Naive thymus-derived CD8-positive, alpha-beta T cell (primary cell): ENCODE results near the gene RIPPLY2. TPM values are rescaled to one million over a fixed set of nuclear protein-coding genes. Genes with fewer than 3 reads are reported as not detected.
"Not testable (repeated sequence)": the region's sequence is repeated elsewhere in the genome, so short reads cannot be mapped to it uniquely, and the experiment has no call there.

Experiments used
- ATAC-seq, 2 donors: fragments of 150-1000 bp; cut with Tn5 transposase in 1 of 2; sonication (Bioruptor Pico), chemical (Tn5 transposase) in 1 of 2; 1 replicate in 1 of 2; 2 replicates in 1 of 2; pipeline ENCODE4 v1.10.0; 2021; ENCODE audit warnings: mild to moderate bottlenecking in 2 of 2, moderate library complexity in 2 of 2
- POLR2A ChIA-PET: fragments of 350-600 bp; sonication (Branson Sonifier 250); formaldehyde crosslinking; loops from one replicate; lab custom pipeline; 2021; ENCODE audit warnings: antibody characterized with exemption; lab: Charles Lee
- DNase-seq, 10 donors: peaks; one replicate each; pipeline versions ENCODE4 v3.0.0 to v3.0.0-alpha.2; 2020 to 2022
- H3K27ac Mint-ChIP-seq, 10 donors: one replicate each; pipeline ENCODE4 v1.8.0; 2020 to 2022; ENCODE audit warnings: mild to moderate bottlenecking in 10 of 10, mixed read lengths in 10 of 10, moderate library complexity in 4 of 10, inconsistent platforms in 1 of 10
- H3K27me3 Mint-ChIP-seq, 5 donors: one replicate each; pipeline ENCODE4 v1.8.0; 2021 to 2022; ENCODE audit warnings: mixed read lengths in 5 of 5
- H3K36me3 Mint-ChIP-seq, 3 donors: one replicate each; pipeline ENCODE4 v1.8.0; 2020 to 2022; ENCODE audit warnings: mixed read lengths in 3 of 3, mild to moderate bottlenecking in 2 of 3, inconsistent platforms in 1 of 3
- H3K4me1 Mint-ChIP-seq, 4 donors: one replicate each; pipeline ENCODE4 v1.8.0; 2021 to 2022; ENCODE audit warnings: mixed read lengths in 4 of 4
- H3K4me3 Mint-ChIP-seq, 10 donors: one replicate each; pipeline ENCODE4 v1.8.0; 2020 to 2022; ENCODE audit warnings: mild to moderate bottlenecking in 10 of 10, mixed read lengths in 10 of 10, moderate library complexity in 6 of 10, inconsistent platforms in 1 of 10
- H3K9me3 Mint-ChIP-seq, 9 donors: one replicate each; pipeline ENCODE4 v1.8.0; 2020 to 2022; ENCODE audit warnings: mixed read lengths in 9 of 9, mild to moderate bottlenecking in 3 of 9, inconsistent platforms in 1 of 9, moderate library complexity in 1 of 9
- polyA plus RNA-seq, 3 donors: library from polyadenylated mRNA; unstranded; fragments of 300-500 nt; fragmentation: Illumina TruSeq; gene quantifications; one replicate each; pipeline ENCODE4 v1.2.3, GENCODE V29; 2021
- total RNA-seq, 8 experiments: library from RNA in 2 of 8; stranded (reverse) in 2 of 8; gene quantifications; one replicate each; pipeline ENCODE4 v1.2.3 and lab custom pipeline; 2021 to 2026

Gene RIPPLY2, protein sequence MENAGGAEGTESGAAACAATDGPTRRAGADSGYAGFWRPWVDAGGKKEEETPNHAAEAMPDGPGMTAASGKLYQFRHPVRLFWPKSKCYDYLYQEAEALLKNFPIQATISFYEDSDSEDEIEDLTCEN
- not detected for total RNA-seq
- polyA plus RNA-seq = not detected
- 0 reads per million in 6 experiments for total RNA-seq (lab: John Stamatoyannopoulos, UW)

DNA sequence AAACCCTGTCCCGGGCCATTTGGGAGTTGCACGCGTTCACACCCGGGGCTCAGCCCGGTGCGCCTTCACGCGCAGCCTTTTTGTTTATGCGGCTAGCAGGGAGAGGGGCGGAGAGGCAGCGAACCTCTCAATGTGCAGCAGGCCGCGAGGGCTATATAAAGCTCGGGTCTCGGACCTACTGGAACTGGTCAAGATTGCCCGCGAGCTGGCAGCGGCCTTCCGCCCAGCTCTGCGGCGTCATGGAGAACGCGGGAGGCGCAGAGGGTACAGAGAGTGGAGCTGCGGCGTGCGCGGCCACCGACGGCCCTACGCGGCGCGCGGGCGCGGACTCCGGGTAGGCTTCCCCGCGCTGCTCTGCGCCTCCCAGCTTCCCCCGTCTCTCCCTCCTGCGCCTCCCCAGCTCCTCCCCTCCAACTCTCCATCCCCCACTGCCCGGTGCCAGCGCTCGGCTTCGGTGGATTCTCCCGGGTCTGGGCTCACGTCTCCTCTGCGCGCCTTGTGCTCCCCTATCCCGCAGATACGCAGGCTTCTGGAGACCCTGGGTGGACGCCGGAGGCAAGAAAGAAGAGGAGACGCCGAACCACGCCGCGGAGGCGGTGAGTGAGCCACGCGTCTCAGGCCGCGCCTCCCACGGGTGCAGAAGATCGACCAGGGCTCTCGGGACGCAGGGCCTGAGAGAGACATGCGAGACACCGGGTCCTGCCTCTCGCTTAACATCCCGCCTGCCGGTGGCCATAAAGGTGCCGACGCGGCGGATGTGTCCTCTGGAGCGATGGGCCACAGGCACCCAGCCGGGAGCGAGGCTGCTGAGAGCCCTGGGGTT is at the start of gene RIPPLY2:
Gene RIPPLY2, plus strand, starts transcription at position 183 of the 823 bp plus-strand sequence. Its CDS starts 57 bp downstream, at position 240.
- Mint-ChIP-seq H3K9me3 (no peaks in the 10 kb centered on the region), H3K4me1 (peaks cover 5 to 14% (median 14%) of the 10 kb centered on the region in 4 donors), H3K36me3 (peaks cover 0 to 5% (median 0%) of the 10 kb centered on the region in 3 donors), H3K27me3 (peaks cover 34 to 68% (median 60%) of the 10 kb centered on the region in 5 donors), H3K27ac (no peak within 1 kb of the TSS), H3K4me3 (peak within 1 kb of the TSS; percentile 48 to 81 (median 67))
- peak in 1 of 2 donors; percentile 20 for ATAC-seq
- DNase-seq = no peak
- POLR2A ChIA-PET = no interaction called here

DNA sequence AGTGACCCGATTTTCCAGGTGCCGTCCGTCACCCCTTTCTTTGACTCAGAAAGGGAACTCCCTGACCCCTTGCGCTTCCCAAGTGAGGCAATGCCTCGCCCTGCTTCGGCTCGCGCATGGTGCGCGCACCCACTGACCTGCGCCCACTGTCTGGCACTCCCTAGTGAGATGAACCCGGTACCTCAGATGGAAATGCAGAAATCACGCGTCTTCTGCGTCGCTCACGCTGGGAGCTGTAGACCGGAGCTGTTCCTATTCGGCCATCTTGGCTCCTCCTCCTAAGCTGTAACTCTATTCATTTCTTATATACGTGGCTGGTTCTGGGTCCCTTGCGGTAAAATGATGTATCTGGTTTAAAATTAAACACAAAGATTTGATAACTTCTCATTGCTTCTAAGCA is 49.7 kb upstream of the RIPPLY2 start:
- Mint-ChIP-seq H3K9me3 (peaks cover 1 to 26% (median 8%) of the 10 kb centered on the region in 9 donors), H3K36me3 (peaks cover 0 to 12% (median 0%) of the 10 kb centered on the region in 3 donors)
- H3K27ac Mint-ChIP-seq, POLR2A ChIA-PET, ATAC-seq, DNase-seq, H3K4me3 Mint-ChIP-seq, H3K27me3 Mint-ChIP-seq, H3K4me1 Mint-ChIP-seq: not testable (repeated sequence)

DNA sequence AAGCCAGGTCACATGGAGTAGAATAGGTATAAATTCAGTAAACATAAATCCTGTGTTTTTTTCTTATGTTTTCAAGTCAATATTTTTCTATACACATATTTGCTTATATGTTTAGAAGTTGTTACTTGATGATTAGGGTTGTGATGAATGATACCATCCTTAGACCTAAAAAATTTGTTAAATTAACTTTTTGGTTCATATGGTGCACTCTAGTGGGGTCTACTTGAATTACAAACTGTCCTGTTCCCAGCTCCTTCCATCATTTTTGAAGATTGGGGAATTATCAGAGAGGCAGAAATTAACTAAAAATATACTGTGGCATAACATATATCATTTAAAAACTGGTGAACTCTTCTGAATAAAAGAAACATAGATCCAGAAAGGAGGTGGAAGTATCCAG is 48.3 kb upstream of the RIPPLY2 start:
- POLR2A ChIA-PET = no interaction called here
- DNase-seq (no peak), ATAC-seq (no peak)
- no peaks in the 10 kb centered on the region for H3K4me1 Mint-ChIP-seq
- H3K27me3 Mint-ChIP-seq = peaks cover 1 to 9% (median 8%) of the 10 kb centered on the region in 5 donors
- H3K9me3 Mint-ChIP-seq = peaks cover 1 to 26% (median 8%) of the 10 kb centered on the region in 9 donors
- H3K27ac Mint-ChIP-seq = no peak overlapping the region
- peaks cover 0 to 12% (median 0%) of the 10 kb centered on the region in 3 donors for H3K36me3 Mint-ChIP-seq
- no peak overlapping the region for H3K4me3 Mint-ChIP-seq

DNA sequence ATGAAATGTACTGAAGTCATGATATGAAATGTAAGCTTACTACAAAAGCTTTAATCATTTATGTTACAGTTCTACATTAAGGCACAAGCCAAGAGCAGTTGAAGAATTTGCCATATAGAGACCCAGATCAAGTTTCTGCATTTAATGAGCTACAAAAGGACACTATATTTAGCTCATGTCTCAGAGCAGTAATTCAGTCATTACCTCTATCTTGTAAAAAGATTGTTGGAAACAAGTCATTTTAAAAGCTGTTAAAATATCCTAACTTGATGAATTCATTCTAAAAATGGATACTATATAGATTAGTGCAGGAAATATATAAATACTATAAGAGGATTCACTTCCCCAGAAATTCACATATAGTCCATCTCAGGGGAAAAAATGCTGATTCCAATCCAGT is 45.2 kb upstream of the RIPPLY2 start:
- POLR2A ChIA-PET = no interaction called here
- Mint-ChIP-seq H3K27ac (no peak overlapping the region), H3K4me1 (no peaks in the 10 kb centered on the region), H3K4me3 (no peak overlapping the region), H3K9me3 (peaks cover 1 to 26% (median 8%) of the 10 kb centered on the region in 9 donors), H3K36me3 (peaks cover 0 to 12% (median 0%) of the 10 kb centered on the region in 3 donors), H3K27me3 (peaks cover 1 to 9% (median 4%) of the 10 kb centered on the region in 5 donors)
- DNase-seq = no peak
- ATAC-seq = no peak

DNA sequence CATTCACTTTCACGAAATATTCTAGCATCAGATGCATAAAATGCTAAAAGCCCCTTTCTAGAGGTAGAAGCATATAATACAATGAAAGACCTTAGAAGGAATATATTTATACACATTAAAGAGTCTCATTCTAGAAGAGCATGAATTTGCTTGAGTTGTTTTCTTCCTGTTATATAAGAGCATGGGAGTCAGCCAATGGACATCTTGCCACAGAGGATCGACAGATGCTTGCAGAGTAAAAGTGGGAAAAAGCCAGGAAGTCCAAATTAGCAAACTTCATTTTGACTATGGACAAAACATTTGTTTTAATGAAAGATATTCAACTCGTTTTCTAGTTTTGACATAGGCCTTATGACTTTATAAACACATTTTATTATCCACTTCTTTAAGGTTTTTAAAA is 44.2 kb upstream of the RIPPLY2 start:
- Mint-ChIP-seq H3K27me3 (peaks cover under 1 to 5% (median 4%) of the 10 kb centered on the region in 5 donors), H3K36me3 (peaks cover 0 to 7% (median 0%) of the 10 kb centered on the region in 3 donors), H3K9me3 (peaks cover under 1 to 20% (median 6%) of the 10 kb centered on the region in 9 donors), H3K4me1 (no peaks in the 10 kb centered on the region), H3K27ac (no peak overlapping the region), H3K4me3 (no peak overlapping the region)
- POLR2A ChIA-PET = no interaction called here
- ATAC-seq (no peak), DNase-seq (no peak)

DNA sequence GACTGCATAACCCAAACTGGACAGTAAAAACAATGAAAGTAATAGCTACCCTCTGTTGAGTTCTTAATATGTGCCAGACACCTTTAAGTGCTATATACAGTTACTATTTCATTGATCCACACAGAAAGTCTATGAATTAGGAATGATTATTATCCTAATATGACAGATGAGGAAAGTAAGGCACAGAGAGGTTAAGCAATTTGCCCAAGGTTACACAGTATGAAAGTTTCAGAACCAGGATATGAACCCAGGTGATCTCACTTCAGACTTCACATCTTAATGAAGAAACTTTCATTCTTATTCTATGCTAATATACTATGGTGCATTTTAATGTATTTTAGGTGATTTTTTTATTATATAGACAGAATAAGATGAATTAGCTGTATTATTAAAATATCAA is 40.6 kb upstream of the RIPPLY2 start:
- POLR2A ChIA-PET = no interaction called here
- Mint-ChIP-seq H3K4me3 (no peak overlapping the region), H3K36me3 (no peaks in the 10 kb centered on the region)

DNA sequence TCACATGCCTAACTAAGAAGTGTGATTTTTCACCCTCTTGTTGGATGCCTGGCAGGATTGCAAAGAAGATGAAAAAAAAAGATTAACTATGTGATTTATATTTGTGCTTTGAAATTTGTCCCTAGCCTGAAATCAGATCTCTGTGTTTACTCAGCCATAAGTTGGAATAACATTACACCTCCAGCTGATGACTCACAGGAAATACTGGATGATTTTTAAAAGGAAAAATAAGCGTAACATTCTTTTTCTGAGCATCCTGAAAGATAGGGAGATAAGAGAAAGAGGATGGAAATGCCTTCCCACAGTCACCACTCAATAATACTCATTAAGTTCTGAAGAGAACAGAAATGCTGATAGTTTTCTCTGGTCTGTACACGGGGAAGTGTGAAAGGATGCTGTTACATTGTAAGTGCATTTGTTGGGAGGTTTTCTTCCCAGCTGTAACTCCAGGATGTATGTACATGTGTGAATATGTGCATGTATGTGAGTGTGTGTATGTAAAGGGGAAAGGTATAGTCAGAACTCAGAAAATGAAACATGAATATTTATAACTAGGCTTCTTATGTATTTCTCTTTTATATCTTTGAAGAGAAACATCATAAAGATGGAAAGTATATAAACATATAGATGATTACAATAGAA is 37.4 kb upstream of the RIPPLY2 start:
- H3K27ac Mint-ChIP-seq = no peak overlapping the region
- H3K4me1 Mint-ChIP-seq = no peaks in the 10 kb centered on the region
- H3K36me3 Mint-ChIP-seq = no peaks in the 10 kb centered on the region
- H3K27me3 Mint-ChIP-seq = peaks cover 3 to 10% (median 6%) of the 10 kb centered on the region in 5 donors
- H3K9me3 Mint-ChIP-seq = no peaks in the 10 kb centered on the region
- ATAC-seq = no peak
- POLR2A ChIA-PET = no interaction called here
- DNase-seq = no peak
- no peak overlapping the region for H3K4me3 Mint-ChIP-seq

More for the DNA sequence above, 40.6 kb upstream of the RIPPLY2 start:
- peaks cover 2 to 10% (median 3%) of the 10 kb centered on the region in 5 donors for H3K27me3 Mint-ChIP-seq
- no peaks in the 10 kb centered on the region for H3K4me1 Mint-ChIP-seq
- no peaks in the 10 kb centered on the region for H3K9me3 Mint-ChIP-seq
- no peak overlapping the region for H3K27ac Mint-ChIP-seq
- DNase-seq (no peak), ATAC-seq (no peak)

DNA sequence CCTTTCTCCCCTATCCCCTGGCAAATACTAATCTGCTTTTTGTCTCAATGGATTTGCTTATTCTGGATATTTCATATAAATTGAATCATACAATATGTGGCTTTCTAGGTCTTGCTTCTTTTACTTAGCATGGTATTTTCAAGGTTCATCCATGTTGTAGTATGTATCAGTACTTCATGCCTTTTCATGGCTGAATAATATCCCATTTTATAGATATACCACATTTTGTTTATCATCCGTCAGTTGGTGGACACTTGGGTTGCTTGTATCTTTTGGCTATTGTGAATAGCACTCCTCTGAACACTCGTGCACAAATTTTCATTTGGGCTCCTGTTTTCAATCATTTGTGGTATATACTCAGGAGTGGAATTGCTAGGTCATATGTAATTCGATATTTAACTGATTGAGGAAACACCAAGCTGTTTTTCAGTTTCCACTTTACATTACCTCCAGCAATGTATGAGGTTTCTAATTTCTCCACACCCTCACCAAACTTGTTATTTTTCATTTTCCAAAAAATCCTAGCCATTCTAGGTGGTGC is 30.5 kb upstream of the RIPPLY2 start:
- H3K9me3 Mint-ChIP-seq = peaks cover 0 to 2% (median 0%) of the 10 kb centered on the region in 9 donors
- H3K36me3 Mint-ChIP-seq = no peaks in the 10 kb centered on the region
- no peak overlapping the region for H3K27ac Mint-ChIP-seq
- POLR2A ChIA-PET = no interaction called here
- no peak overlapping the region for H3K4me3 Mint-ChIP-seq
- DNase-seq (no peak), ATAC-seq (no peak)
- H3K4me1 Mint-ChIP-seq = no peaks in the 10 kb centered on the region
- peaks cover 0 to 8% (median 3%) of the 10 kb centered on the region in 5 donors for H3K27me3 Mint-ChIP-seq

DNA sequence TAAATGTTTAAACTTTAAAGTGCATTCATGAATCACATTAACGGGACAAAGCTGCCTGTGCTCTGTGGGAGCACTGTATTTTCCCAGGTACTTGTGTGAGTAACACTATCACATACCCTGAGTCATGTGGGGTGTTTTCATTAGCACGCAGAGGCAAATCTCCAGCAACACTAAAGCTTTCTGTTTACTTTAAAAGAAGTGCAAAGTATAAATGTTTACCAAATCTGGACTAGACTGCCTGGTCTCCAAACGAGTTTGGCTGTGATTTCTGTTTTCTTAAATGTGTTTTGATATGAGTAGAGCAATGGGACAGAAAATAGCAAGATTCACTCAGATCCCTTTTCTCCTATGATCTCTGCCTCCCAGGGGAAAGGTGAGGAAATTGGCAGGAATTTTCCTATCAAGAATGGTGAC is 28.8 kb upstream of the RIPPLY2 start:
- no peaks in the 10 kb centered on the region for H3K4me1 Mint-ChIP-seq

DNA sequence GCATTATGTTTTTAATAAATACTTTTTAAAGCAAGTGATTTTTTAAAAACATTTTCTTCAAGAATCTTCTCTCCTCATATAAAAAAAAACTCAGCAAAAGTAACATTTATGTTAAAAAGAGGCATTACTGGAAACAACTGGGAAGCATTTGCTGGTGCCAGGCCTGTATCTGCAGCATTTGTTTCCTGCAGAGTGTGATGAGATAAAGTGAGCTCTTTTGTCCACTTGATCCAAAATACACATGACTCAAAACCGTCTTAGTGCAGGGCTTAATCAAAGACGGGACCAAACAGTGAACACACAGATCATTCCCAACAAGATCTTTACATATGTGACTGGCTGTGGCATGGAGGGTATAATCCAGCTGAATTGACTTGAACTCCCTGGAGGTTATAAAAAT is 28.3 kb upstream of the RIPPLY2 start:
- Mint-ChIP-seq H3K4me1 (no peaks in the 10 kb centered on the region), H3K36me3 (no peaks in the 10 kb centered on the region), H3K27me3 (peaks cover 0 to 5% (median 3%) of the 10 kb centered on the region in 5 donors), H3K27ac (no peak overlapping the region), H3K9me3 (peaks cover 0 to 2% (median 0%) of the 10 kb centered on the region in 9 donors), H3K4me3 (no peak overlapping the region)
- DNase-seq (no peak), ATAC-seq (no peak)
- POLR2A ChIA-PET = no interaction called here

More for the DNA sequence above, 28.8 kb upstream of the RIPPLY2 start:
- H3K27ac Mint-ChIP-seq = no peak overlapping the region
- H3K27me3 Mint-ChIP-seq = peaks cover 0 to 5% (median 0%) of the 10 kb centered on the region in 5 donors
- H3K9me3 Mint-ChIP-seq = peaks cover 0 to 2% (median 0%) of the 10 kb centered on the region in 9 donors
- H3K4me3 Mint-ChIP-seq = no peak overlapping the region
- DNase-seq (no peak), ATAC-seq (no peak)
- POLR2A ChIA-PET = no interaction called here
- no peaks in the 10 kb centered on the region for H3K36me3 Mint-ChIP-seq

DNA sequence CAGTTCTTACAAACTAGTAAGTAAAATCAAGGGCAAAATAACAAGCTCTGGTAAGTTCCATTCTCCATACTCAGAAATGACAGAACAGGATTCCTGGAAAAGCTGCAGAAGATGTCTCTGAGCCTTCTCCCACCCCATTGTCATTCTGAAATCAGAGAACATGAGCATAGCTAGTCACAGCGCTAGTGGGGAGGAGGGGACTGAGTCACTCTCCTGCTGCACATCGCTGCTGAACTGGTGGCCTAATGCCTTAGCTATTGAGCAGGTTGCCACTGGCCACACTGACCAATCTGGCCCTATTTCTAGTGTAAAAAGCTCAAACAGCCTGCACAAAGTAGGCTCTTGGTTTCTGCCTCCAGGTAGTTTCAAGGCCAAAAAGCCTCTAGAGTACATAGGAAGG is 26.1 kb upstream of the RIPPLY2 start:
- Mint-ChIP-seq H3K27me3 (peaks cover 4 to 10% (median 8%) of the 10 kb centered on the region in 5 donors), H3K27ac (no peak overlapping the region), H3K9me3 (peaks cover 0 to 2% (median 0%) of the 10 kb centered on the region in 9 donors), H3K4me3 (no peak overlapping the region), H3K4me1 (no peaks in the 10 kb centered on the region), H3K36me3 (no peaks in the 10 kb centered on the region)
- POLR2A ChIA-PET = no interaction called here
- ATAC-seq (no peak), DNase-seq (no peak)

DNA sequence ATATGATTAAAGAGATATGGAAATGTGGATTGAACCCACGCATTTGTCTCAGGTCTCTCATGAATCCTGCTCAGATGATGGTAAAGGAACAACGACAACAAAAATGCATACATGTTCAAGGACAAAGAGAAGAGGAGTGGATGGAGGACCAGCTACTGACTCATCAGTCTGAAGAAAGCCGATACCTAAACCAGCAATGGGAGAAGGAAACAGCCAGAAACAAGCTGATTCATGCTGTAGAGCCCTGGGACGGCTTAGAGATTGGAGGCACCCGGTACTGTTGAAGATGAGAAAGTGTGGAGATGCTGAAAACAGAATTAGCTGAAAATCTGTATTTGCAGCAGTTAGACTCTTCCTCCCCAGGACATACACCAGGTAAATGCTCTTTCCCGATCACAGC is 14.4 kb upstream of the RIPPLY2 start:
- H3K27ac Mint-ChIP-seq = no peak overlapping the region
- peaks cover 21 to 41% (median 26%) of the 10 kb centered on the region in 5 donors for H3K27me3 Mint-ChIP-seq
- H3K36me3 Mint-ChIP-seq = peaks cover 0 to 8% (median 0%) of the 10 kb centered on the region in 3 donors
- POLR2A ChIA-PET = no interaction called here
- no peak overlapping the region for H3K4me3 Mint-ChIP-seq
- H3K4me1 Mint-ChIP-seq = no peaks in the 10 kb centered on the region
- DNase-seq (no peak), ATAC-seq (no peak)
- peaks cover 4 to 44% (median 11%) of the 10 kb centered on the region in 9 donors for H3K9me3 Mint-ChIP-seq
